Measurements from ENCODE around the gene TMF1.

Gene TMF1

DNA sequence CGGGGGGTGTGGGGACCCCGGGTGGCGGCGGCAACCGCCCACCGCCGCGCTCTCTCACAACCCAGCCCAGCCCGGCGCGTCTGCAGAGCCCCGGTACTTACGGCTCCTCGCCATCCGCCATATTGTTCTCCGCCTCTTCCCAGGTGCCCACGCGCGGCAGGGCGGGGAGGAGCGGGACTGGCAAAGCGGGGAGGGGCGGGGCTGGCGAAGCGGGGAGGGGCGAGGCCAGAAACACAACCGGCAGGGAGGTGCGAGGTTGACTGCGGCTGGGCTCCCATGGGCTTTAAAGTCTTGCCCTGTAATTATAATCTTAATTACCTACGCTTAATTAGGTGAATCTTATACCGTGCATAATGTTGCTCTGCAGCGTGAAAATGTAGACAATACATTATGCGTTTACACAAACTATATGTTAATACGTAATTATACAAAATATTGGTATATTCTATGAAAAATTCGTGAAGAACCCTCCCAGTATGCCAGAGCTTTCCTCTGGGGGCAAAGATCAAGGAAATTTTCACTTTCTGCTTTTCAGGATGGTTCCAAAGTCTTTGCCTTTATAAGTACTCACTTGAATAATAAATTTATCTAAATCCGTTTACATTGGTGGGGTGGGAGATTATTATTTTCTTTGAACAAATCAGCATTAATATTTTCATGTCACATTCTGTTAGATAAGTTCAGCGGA lies 28.2 kb upstream of the TMF1 start, which contains the start of gene UBA3:
TSS of gene UBA3 (minus strand) at position 133 of the 688 bp plus-strand sequence. CDS start at position 121, 12 bp downstream.
- DNase-seq (ENCODE audit: low read depth in 2 of 2) = peak; percentile 86 to 91

DNA sequence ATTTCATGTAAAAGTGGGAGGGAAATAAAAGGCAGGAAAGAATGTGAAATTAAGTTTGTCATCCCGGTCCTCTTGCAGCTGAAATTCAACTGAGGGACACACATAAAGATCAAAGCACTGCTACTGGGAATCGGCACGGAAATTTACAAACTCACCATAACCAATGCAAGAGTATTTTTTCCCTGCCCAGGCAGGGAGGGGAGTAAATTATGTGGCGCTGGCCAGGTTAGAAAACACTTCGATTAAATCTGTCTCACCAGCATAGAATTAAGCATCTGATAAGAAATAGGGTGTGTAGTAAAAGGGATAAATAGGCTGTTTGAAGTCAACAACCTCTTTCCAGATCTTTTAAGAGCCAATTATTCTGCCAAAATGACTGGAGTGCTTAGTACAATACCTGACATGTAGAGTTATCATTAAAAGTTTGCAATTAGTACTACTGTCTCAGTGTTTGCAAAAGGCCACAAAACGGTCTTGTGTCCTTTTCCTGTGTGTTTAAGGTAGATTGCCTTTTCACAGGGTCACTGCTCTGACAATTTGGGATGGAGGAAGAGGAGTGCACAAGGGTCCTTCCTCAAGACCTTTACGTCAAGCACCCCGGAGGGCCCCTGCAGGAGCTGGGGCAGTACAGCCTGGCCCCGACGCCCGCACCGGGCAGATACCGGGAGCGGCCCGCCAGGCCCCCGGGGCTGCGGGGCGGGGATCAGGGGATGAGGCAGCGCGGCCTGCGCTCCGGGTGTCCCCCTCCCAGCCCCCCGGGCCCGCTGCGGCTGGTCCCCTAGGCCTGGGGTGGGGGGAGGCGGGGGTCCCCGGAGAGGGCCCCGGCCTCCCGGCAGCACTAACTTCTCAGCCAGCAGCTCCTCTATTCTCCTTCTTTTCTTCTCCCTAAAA lies 27.4 kb upstream of the TMF1 start:
- no peak for DNase-seq (ENCODE audit: low read depth in 2 of 2)

DNA sequence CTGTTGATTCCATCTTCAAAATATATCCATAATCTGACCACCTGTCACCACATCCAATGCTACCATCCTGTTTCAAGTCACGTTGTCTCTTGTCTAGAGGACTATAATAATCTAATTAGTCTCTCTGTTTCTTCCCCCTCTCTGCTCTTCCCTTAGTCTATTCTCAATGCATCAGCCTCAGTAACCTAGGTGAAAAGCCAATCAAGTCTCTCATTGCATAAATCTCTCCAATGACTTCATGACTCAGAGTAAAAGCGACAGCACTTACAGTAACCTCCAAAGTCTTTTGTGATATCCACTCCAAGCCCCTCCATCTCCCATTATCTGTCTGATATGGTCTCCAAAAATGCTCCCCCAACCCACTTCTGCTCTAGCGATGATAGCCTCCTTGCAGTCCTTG lies 20.8 kb upstream of the TMF1 start:
- no peak for DNase-seq (ENCODE audit: low read depth in 2 of 2)

DNA sequence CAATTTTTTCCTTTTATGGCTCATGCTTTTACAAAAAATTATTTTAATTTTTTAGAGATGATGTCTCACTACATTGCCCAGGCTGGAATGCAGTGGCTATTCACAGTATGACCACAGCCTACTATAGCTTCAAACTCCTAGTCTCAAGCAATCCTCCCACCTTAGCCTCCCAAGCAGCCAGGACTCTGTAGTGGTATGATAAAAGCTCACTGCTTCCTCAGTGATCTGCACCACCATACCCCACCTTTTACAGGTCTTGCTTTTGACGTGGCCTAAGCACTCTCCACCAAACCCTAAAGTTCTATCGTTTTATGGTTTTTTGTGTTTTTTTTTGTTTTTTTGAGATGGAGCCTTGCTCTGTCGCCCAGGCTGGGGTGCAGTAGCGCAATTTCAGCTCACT lies 14.0 kb upstream of the TMF1 start:
- DNase-seq (ENCODE audit: low read depth in 2 of 2) = no peak

DNA sequence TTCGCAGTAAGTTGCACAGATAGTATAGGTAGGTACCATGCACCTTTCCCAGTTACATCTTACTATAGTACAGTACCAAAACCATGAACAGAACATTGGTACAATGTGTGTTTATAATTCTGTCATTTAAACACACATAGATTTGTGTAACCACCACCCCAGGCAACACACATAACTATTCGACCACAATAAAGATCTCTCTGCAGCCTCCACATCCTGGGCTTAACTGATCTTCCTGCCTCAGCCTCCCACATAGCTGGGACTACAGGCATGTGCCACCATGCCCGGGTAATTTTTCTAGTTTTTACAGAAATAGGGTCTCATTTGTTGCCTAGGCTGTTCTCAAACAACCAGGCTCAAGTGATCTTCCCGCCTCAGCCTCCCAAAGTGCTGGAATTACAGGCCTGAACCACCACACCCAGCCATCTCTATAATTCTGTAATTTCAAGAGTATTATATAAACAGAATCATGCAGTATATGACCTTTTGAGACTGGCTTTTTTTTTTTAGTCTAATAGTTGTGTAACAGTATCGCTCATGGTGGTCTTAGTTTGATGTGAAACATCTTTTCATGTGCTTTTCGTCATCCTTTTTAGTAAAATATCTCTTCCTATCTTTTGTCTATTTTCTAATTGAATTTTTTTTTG lies 13.3 kb upstream of the TMF1 start:
- DNase-seq (ENCODE audit: low read depth in 2 of 2) = no peak

DNA sequence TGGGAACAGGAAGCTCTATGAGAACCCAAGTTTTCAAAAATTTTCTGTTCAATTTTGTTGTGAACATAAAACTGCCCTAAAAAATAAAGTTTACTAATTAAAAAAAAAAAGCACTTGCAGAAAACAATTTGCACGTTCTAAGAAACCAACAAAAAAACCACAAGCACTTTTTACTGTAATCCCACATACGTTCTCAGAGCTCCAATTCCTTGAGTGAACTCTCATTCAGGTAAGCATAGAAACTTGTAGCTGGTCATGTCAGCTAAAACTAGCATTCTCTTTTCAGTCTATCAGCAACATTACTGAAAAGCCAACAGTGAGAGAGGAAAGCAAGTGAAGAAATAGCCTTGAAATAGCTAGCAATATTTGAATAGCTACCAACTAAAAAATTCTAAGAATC lies 11.5 kb upstream of the TMF1 start:
- DNase-seq (ENCODE audit: low read depth in 2 of 2) = no peak

DNA sequence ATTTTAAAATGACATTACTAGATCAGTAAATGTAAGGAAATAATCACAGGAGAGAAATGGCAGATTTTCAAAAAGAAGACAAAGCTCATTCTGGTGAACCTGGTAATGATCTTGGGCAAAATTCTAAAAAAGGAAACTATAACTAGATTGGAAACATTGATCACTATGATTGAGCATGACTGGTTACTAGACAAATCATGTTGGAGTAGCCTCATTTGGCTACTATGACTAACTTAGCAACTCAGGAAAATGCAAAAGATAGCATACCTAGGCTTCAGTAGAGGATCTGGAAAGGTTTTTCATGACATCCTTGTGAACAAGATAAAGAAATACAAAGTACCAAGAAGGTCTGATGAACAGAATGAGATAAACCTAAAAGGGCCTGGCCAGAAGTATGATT lies 7.6 kb upstream of the TMF1 start:
- DNase-seq (ENCODE audit: low read depth in 2 of 2) = no peak

DNA sequence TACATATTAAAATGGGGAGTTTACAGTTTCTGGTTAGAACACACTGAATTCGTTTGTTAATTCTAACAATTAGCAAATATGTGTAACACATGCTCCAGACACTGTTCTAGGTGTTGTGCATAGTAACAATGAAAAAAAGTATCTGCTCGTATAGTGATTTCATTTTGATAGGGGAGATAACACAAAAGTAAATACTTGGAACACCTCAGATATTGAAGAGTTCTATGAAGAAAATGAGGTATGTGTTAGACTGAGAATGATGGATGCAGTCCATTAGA lies 6.8 kb upstream of the TMF1 start:
- DNase-seq (ENCODE audit: low read depth in 2 of 2) = no peak

DNA sequence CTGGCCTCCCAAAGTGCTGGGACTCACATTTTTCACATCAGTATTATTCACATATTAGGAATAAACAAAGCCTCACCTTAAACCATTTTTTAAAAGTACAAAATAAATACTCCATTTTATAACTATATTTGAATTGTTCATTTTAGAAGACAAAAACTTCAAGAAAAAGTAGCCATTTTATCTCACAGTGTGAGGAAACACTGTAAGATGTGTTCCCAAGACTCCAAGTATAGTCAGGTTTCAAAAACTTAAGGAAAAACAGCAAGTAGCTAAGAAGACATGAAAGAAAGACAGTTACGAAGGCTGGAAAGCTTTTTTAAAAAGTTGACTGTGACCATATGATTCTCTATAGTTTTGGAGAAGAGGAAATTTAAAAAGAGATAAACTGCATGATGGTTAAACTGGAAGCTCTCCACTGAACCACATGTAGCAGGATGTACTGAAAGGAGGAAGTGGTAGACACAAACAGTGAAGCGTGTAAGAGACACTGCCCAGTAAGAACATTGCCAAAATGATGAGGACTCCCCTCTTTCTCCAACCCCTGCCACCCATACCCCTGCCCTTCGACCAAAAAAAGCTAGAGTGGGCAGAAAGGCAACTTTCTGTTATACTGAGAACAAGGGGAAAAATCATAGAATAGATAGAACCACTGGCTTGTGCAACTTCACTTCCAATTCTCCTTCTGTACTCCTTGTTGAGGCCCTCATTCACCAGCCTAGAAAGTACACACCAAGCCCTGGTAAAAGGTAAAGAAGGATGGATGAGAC lies 6.2 kb upstream of the TMF1 start:
- DNase-seq (ENCODE audit: low read depth in 2 of 2) = no peak

DNA sequence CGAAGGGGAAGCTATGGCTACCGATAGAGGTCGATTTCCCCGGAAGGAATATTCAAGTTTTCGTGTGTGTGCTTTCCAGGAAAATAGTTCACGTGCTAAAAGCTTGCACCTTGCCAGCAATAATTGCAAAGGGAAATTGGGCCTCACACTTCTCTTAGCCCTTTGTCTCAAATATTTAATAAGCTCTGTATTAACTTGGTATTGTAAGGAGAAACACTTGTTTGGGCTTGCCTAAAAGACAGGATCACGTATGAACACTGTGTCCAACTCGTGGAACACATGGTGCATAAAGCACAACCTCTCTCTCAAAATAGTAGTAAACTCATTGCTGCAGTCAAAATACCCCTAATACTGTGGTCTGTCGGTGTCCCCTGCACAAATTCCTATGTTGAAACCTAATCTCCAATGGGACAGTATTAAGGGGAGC lies 352 bp upstream of the TMF1 start:
- no peak for DNase-seq (ENCODE audit: low read depth in 2 of 2)

DNA sequence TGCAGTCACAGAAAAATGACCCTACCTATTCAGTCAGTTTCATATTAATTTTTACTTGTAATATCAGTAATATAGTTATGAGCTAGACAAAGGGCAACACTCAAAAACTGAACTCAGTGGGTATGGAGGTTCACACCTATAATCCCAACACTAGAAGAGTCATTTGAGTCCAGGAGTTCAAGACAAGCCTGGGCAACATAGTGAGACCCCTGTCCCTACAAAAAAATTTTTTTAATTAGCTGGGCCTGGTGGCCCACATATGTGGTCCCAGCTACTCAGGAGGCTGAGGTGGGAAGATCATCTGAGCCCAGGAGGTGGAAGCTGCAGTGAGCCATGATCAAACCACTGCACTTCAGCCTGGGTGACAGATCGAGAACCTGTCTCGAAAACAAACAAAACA lies 3.1 kb downstream of the TMF1 start:
- DNase-seq (ENCODE audit: low read depth in 2 of 2) = no peak

DNA sequence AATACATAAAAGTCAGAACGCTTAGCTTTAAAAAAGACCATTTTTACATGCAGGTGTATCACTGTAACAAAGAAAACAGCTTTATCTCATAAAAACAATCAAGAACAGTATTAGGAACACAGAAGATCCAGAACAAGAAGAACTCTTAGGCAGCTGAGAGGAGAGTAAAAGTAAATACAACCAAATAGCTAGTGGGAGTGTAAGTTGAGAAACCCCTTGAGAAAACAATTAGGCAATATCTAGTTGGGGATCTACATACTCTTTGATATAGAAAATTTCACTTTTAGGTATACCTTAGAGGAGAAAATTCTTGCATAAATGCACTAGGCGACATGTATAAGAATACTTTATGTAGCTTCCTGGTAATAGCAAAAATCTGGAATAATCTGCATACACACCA lies 7.5 kb downstream of the TMF1 start:
- no peak for DNase-seq (ENCODE audit: low read depth in 2 of 2)

DNA sequence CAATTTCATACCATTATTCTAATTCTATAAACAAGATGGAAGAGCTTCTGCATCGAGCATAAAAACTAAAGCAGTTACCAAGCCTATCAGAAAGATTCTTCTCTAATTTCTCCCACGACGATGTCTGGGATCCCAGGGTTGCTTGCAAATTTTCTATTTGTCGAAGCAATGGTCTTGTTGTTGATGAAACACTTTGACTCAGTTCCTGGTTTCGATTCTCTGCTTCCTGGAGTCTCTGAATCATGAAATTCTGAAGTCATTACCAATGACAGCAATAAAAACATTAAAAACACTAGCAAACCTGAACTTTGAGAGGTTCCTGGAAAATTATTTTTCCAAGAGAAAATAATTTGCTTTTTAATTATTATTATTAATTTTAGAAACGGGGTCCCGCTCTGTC lies 18.7 kb downstream of the TMF1 start:
- no peak for DNase-seq (ENCODE audit: low read depth in 2 of 2)

DNA sequence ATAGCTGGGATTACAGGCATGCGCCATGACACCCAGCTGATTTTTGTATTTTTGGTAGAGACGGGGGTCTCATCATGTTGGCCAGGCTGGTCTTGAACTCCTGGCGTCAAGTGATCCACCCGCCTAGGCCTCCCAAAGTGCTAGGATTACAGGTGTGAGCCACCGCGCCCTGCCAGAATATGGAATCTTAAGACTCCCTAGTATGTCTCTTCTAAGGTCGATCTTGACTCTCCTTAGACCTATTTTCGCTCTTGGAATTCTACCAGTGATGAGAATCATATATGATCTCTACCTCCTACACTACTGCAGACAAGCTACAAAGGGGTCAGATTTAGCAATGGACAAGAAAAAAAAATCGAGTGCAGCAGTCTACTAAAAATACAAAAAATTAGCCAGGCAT lies 19.4 kb downstream of the TMF1 start:
- no peak for DNase-seq (ENCODE audit: low read depth in 2 of 2)

DNA sequence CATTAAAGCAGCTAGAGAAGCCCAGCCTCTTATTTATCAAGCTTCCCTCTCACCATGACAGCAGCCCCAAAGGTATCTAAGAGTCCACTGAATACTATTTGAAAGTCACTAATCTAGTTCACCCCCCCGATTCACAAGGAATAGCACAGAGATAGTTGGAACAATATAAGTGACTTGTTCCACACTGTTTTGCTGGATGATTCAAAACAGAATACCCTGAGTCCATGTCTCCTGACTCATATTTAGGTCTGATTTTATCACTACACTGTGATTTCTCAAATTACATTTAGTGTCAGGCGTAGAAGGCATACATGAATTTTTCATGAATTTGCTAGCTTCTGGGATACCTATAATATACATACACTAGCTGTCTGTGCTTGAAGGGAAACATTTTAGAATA lies 20.0 kb downstream of the TMF1 start:
- DNase-seq (ENCODE audit: low read depth in 2 of 2) = no peak

DNA sequence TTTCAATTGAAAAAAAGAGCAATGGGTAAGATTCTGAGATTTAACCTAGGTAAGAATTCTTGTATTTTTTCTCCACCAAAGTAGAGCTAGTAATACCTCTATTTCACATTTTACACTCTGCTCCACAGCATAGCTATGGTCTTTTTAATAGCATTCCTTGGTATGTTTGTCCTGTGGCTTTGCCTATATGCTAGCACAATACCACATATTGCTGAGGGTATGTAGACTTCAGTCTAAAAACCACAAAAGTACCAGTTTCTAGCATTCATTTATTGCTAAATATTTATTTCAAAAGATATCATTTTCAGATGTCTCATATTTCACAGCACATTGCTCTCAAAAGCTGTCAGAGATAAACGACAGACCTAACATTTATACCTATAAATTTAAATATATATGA lies 20.5 kb downstream of the TMF1 start:
- no peak for DNase-seq (ENCODE audit: low read depth in 2 of 2)

DNA sequence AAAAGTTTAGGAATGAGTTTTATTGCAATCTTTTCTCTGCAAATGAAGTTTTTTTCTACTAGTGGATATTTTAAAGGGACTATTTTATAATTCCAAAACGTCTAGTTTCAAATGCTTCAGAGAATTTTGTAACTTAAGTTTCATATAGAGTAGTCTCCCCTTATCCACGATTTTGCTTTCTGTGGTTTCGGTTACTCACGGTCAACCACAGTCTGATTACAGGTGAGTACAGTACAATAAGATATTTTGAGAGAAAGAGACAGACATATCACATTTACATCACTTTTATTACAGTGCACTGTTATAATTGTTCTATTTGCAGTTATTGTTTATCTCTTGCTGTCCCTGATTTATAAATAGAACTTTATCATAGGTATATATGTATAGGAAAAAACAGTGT lies 31.3 kb downstream of the TMF1 start:
- no peak for DNase-seq (ENCODE audit: low read depth in 2 of 2)

DNA sequence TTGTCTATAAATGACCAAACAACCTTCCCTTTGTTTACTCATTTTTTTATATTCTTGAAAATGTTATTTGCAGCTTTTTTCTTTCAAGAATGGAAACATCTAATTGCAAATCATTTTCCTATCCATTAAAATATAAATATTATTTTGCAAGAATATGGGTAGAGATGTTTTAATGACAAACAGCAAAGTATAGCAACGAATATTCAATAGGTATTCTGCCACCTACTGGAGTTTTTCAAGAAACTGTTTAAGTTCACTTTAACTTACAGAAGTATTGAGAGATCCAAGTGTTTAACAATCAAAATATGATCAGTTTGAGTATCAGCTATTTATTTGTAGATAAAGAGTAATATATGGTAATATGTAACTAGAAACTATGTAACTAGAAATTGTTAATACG lies 31.7 kb downstream of the TMF1 start:
- no peak for DNase-seq (ENCODE audit: low read depth in 2 of 2)

DNA sequence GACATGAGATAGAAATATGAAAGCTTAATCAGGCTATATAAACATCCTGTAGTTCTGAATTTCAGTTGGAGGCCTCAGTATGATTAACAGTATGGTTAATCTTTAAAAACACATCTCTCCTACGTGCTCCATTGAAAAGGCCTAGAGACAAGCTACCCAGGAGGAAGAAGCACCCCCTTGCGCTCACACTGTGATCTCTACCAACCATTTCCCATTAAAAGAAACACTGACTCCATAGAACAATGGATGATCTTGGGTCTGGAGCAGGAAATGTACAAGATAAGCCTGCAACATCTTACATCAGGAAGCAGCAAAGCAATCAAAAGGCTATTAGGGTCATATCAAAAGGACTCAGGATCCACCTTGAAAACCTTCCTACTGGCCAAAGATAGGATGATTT lies 35.2 kb downstream of the TMF1 start:
- DNase-seq (ENCODE audit: low read depth in 2 of 2) = no peak

DNA sequence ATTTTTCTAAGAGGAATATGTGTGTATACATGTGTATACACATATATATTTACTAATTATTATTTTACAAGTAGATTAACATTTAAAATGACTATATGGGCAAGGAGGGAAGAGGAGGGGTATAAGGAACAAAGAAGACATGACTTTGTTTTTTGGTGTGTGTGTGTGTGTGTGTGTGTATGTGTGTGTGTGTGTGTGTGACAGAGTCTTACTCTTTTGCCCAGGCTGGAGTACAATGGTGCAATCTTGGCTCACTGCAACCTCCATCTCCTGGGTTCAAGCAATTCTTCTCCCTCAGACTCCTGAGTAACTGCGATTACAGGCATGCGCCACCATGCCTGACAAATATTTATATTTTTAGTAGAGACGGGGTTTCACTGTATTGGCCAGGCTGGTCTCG lies 36.0 kb downstream of the TMF1 start:
- no peak for DNase-seq (ENCODE audit: low read depth in 2 of 2)

DNA sequence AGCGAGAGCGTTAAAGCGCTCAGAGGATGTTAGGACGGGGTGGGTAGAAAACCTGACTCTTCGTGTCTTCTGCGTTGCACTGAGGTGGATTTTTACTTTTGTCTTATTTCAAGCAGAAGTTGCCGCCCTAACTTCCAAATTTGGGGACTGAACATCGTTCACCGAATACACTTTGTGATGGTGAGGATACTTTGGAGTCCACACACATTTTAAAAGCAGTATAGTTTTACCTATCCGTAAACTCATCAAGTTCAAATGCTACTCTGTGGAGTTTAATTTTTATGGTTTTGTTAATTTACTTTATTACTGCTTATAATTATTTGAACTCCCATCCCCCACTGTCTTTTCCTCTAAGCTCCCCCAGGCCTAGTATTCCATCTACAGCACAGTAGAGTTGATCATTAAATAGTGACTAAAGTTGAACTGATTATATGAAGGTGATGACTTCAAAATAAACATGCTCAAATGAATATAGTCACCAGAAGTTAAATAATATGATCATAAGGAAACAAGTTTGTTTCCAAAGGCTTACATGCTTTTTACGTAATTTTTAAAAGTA lies 38.0 kb downstream of the TMF1 start:
- no peak for DNase-seq (ENCODE audit: low read depth in 2 of 2)
